Measurements from ENCODE around the gene WNT8B. TPM values are rescaled to one million over a fixed set of nuclear protein-coding genes. Genes with fewer than 3 reads are reported as not detected.

The WNT8B gene
- total and polyA plus RNA-seq, 9 of the 15 experiments (the other 6 are each of a cell fraction or from before 2014, with no cell fraction given) = not detected

DNA sequence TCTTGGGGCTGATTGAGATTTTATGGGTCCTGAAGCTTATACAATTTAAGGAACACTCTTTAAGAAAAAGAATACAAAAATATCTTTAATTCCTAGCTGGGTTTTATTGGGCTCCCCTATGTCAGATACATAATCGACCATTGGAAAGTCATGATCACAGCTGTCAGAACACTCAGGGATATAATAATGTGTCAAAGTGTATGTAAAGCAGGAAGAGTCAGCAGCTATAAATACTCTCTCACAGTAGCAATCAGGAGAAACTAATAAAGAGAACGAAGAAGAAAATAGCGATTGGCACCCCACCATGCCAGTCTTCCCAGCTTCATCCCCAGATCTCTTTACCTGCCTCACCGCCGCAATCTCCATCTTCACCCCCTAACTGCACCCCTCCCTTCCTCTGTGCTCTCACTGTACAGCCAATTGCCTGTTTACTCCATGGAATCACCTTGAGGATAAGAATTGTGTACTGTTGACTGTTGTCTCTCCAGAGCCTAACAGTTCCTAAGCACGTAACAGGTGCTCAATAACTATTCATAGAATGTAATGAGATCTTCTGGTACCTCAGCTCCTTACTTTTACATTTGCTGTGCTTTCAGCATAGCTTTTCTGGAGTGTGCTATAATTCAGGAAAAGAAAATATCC, 24.0 kb upstream of the WNT8B start (continued):
- TF ChIP-seq, protein P1, sequence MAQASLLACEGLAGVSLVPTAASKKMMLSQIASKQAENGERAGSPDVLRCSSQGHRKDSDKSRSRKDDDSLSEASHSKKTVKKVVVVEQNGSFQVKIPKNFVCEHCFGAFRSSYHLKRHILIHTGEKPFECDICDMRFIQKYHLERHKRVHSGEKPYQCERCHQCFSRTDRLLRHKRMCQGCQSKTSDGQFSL (CRISPR knock-in tag; IDR thresholded peaks at IDR 0.05) = no peak
- TF ChIP-seq, protein P1 (tag; IDR thresholded peaks at IDR 0.05) = no peak
- TF ChIP-seq ZFP30 (CRISPR knock-in tag; IDR thresholded peaks at IDR 0.05; ENCODE audit: borderline replicate concordance) = no peak
- no peak for TF ChIP-seq ETS2 (tag; IDR thresholded peaks at IDR 0.05; ENCODE audit: borderline replicate concordance, poor library complexity, severe bottlenecking)

DNA sequence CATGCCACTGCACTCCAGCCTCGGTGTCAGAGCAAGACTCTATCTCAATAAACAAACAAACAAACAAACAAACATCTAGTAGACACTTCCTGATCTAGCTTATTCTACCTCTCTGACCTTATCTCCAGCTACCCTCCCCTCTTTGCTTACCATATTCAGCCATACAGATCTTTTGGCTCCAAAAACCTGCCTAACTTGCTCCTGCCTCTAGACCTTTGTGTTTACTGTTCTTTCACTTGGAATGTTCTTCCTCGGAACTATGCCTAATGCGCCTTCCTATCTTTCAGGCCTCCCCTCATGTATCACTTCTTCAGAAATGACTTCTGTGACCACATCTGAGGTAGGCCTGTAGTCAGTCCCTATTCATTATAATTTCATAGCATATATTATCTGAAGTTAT, 20.3 kb upstream of the WNT8B start:
- Histone ChIP-seq H3K36me3 (ENCODE audit: control insufficient read depth, insufficient read depth, low read length) (no peaks in the 10 kb centered on the region), H3K9ac (ENCODE audit: insufficient read depth in 1 of 2, low read depth in 2 of 2, low read length in 2 of 2) (no peak overlapping the region), H3K4me3 (no peak overlapping the region), H4K20me1 (replicated peaks; ENCODE audit: control insufficient read depth, insufficient read depth, low read length) (no peaks in the 10 kb centered on the region), H3K4me2 (ENCODE audit: insufficient read depth, low read length) (no peak overlapping the region), H3K4me1 (replicated peaks in 1 of 2; ENCODE audit: control insufficient read depth in 2 of 2, insufficient read depth in 2 of 2, low read length in 2 of 2) (no peaks in the 10 kb centered on the region), H3K9me3 (replicated peaks; ENCODE audit: control insufficient read depth, insufficient read depth, low read depth, low read length) (no peaks in the 10 kb centered on the region), H3K79me2 (ENCODE audit: control insufficient read depth, insufficient read depth, low read length) (no peaks in the 10 kb centered on the region), H3K27me3 (ENCODE audit: control insufficient read depth in 2 of 2, insufficient read depth in 2 of 2, low read length in 2 of 2) (no peaks in the 10 kb centered on the region), H3K27ac (ENCODE audit: extremely low read depth, low read depth, low read length) (no peak overlapping the region), H3K9me1 (ENCODE audit: control insufficient read depth, insufficient read depth, low read length) (no peaks in the 10 kb centered on the region), H2AFZ (ENCODE audit: low read depth, low read length) (no peak overlapping the region)
- in situ Hi-C loops (cut with MboI) (no loop called here), intact Hi-C loops (cut with micrococcal nuclease) (no loop called here)
- no peak for DNase-seq (ENCODE audit: extremely low read depth in 1 of 4, low spot score in 3 of 4)
- no peak for ATAC-seq
- FAIRE-seq = no peak
- no TSS peak for BruUV-seq (replicated peaks)
- ChIA-PET POLR2A (no interaction called here), CTCF (ENCODE audit: low intra/inter-chr PET ratio) (no interaction called here)
- WGBS (ENCODE audit: insufficient coverage, low coverage, missing lambda C conversion rate) = 38% methylated on average over 3 of the region's 3 CpGs
- TF ChIP-seq MTA1 (IDR thresholded peaks at IDR 0.05; ENCODE audit: borderline replicate concordance) (no peak), SLC30A9 (CRISPR knock-in tag; IDR thresholded peaks at IDR 0.05) (no peak), KDM2B (CRISPR knock-in tag; IDR thresholded peaks at IDR 0.05) (no peak), ZNF830 (CRISPR knock-in tag; IDR thresholded peaks at IDR 0.05) (no peak), ZNF282 (CRISPR knock-in tag; IDR thresholded peaks at IDR 0.05) (no peak), MCM3 (IDR thresholded peaks at IDR 0.05) (no peak)
- TF ChIP-seq, protein P2, sequence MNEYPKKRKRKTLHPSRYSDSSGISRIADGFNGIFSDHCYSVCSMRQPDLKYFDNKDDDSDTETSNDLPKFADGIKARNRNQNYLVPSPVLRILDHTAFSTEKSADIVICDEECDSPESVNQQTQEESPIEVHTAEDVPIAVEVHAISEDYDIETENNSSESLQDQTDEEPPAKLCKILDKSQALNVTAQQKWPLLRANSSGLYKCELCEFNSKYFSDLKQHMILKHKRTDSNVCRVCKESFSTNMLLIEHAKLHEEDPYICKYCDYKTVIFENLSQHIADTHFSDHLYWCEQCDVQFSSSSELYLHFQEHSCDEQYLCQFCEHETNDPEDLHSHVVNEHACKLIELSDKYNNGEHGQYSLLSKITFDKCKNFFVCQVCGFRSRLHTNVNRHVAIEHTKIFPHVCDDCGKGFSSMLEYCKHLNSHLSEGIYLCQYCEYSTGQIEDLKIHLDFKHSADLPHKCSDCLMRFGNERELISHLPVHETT (CRISPR knock-in tag; conservative IDR thresholded peaks at IDR 0.05 in 1 of 2, IDR thresholded peaks at IDR 0.05 in 1 of 2) = no peak
- TF ChIP-seq, protein P3, sequence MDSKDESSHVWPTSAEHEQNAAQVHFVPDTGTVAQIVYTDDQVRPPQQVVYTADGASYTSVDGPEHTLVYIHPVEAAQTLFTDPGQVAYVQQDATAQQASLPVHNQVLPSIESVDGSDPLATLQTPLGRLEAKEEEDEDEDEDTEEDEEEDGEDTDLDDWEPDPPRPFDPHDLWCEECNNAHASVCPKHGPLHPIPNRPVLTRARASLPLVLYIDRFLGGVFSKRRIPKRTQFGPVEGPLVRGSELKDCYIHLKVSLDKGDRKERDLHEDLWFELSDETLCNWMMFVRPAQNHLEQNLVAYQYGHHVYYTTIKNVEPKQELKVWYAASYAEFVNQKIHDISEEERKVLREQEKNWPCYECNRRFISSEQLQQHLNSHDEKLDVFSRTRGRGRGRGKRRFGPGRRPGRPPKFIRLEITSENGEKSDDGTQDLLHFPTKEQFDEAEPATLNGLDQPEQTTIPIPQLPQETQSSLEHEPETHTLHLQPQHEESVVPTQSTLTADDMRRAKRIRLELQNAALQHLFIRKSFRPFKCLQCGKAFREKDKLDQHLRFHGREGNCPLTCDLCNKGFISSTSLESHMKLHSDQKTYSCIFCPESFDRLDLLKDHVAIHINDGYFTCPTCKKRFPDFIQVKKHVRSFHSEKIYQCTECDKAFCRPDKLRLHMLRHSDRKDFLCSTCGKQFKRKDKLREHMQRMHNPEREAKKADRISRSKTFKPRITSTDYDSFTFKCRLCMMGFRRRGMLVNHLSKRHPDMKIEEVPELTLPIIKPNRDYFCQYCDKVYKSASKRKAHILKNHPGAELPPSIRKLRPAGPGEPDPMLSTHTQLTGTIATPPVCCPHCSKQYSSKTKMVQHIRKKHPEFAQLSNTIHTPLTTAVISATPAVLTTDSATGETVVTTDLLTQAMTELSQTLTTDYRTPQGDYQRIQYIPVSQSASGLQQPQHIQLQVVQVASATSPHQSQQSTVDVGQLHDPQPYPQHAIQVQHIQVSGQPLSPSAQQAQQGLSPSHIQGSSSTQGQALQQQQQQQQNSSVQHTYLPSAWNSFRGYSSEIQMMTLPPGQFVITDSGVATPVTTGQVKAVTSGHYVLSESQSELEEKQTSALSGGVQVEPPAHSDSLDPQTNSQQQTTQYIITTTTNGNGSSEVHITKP (IDR thresholded peaks at IDR 0.05; ENCODE audit: partially characterized antibody) = no peak
- TF ChIP-seq, protein P4, sequence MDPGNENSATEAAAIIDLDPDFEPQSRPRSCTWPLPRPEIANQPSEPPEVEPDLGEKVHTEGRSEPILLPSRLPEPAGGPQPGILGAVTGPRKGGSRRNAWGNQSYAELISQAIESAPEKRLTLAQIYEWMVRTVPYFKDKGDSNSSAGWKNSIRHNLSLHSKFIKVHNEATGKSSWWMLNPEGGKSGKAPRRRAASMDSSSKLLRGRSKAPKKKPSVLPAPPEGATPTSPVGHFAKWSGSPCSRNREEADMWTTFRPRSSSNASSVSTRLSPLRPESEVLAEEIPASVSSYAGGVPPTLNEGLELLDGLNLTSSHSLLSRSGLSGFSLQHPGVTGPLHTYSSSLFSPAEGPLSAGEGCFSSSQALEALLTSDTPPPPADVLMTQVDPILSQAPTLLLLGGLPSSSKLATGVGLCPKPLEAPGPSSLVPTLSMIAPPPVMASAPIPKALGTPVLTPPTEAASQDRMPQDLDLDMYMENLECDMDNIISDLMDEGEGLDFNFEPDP (CRISPR knock-in tag; IDR thresholded peaks at IDR 0.05) = no peak
